Umbilical cord (tissue), 2 donors: ENCODE data around the gene CTDP1. TPM values are rescaled to one million over a fixed set of nuclear protein-coding genes. Genes with fewer than 3 reads are reported as not detected.
"Not testable (repeated sequence)": the region's sequence is repeated elsewhere in the genome, so short reads cannot be mapped to it uniquely, and the experiment has no call there.

Source experiments
- DNase-seq: peaks from one replicate; pipeline ENCODE4 v3.0.0-alpha.2; 2015; ENCODE audit warnings: low spot score
- total RNA-seq: library from RNA; depleted of rRNA; stranded (reverse); fragments of >200 nt; gene quantifications from one replicate; pipeline ENCODE4 v1.2.3, GENCODE V29; 2014; ENCODE audit warnings: low replicate concordance; ENCODE audit not compliant: insufficient read depth

CTDP1 gene
- total RNA-seq, 1 donor from 2014 or later = 16.1 TPM

GRCh38 chr18:79723036-79723435, 43.4 kb downstream of the CTDP1 start:
- no peak for DNase-seq

GRCh38 chr18:79723628-79724027, 44.0 kb downstream of the CTDP1 start:
- DNase-seq = no peak

DNA sequence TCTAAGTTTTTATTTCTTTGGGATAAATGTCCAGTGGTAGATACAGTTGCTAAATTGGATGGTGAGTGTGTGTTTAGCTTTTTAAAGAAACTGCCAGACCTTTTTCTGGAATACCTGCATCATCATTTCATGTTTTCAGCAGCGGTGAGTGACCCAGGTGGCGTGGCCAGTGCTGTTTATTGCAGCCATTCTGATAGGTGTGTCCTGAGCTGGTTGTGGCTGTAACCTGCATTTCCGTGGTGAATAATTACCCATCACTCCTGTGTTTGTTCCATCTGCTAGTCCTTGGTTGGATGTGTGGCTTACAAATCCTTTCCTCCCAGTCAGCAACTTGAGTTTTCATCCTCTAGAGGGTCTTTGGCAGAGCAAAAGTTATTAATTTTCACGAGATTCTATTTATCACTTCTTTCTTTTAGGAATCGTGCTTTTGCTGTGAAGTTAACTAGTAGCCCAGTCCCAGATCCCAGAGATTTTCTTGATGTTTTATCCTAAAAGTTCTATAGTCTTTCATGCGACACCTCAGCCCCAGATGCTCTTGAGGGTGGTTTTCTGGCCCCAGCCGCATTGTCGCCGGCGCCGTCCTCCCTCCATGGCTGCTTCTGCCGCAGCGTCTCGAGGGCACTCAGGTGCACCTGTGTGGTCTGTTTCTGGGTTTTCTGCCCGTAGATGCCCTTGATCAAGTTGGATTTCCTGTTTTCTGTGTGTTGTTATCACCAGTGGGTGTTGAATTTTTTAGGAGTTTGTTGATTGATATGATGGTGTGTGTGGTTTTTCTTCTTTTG, 44.9 kb downstream of the CTDP1 start:
- DNase-seq = no peak

DNA sequence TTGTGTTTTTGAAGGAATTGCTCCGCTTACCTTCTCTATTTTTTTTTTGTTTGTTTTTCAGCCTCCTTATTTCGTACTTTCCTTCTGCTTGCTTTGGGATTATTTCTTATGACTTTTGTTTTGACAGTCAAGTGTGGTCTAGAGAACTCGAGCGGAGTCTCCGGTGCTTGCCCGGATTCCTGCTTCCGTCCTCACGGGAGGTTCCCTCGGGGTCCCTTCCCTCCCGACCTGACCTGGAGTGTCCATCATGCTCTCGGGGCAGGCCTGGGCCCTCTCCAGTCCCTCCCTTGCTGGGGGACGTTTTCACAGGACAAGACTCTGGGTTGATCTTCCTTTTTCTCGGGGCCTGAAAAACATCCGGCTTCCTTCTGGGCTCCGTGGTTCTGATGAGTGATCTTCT, 45.9 kb downstream of the CTDP1 start:
- DNase-seq = no peak

DNA sequence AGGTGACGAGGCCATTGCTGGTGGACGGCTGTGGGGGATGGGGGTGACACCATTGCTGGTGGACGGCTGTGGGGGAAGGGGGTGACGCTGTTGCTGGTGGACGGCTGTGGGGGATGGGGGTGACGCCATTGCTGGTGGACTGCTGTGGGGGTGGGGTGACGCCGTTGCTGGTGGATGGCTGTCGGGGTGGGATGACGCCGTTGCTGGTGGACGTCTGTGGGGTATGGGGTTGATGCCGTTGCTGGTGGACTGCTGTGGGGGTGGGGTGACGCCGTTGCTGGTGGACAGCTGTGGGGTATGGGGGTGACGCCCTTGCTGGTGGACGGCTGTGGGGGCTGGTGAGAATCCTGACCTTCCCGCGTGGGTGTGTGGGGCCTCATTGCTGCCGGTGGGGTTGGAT, 47.1 kb downstream of the CTDP1 start:
- DNase-seq = no peak

GRCh38 chr18:79727211-79727610, 47.6 kb downstream of the CTDP1 start:
- DNase-seq = no peak

GRCh38 chr18:79728931-79729586, 49.5 kb downstream of the CTDP1 start:
- no peak for DNase-seq

DNA sequence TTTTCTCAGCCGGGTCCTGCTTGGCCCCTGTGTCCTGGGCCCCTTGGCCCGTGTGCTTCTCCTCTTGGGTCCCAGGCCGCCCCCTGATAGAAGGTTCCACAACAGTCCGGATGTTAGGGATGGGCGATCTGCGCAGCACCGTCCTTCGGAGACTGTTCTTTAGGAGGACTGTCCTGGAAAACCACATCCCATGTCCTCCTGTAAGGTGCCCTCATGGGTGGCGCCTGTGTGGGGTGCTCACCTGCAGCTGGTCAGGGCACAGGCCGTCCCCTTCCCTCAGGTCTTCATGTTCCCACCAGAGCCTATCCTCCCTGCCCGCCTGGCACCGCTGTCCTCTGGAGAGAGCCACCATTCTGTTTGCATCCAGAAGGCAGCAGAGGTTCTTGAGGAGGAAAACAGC, 50.0 kb downstream of the CTDP1 start:
- DNase-seq = no peak

DNA sequence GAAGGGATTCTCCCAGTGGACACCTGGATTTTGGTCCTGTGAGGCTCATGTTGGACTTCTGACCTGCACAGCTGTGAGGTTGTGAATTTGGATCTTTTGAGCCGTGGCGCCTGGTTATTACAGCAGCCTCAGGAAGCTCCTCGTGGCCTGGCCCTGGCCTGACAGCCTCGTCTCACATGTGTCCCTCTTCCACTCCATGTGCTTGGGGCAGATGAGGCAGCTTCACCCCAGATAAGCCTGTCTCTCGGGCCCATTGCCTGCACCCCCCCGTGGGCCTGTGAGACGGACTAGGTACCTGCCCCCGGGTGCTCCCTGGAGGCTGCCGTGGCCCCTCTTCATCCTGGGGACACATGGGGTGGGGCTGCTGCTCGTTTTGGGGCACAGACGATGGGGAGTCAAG, 51.2 kb downstream of the CTDP1 start:
- DNase-seq = no peak

DNA sequence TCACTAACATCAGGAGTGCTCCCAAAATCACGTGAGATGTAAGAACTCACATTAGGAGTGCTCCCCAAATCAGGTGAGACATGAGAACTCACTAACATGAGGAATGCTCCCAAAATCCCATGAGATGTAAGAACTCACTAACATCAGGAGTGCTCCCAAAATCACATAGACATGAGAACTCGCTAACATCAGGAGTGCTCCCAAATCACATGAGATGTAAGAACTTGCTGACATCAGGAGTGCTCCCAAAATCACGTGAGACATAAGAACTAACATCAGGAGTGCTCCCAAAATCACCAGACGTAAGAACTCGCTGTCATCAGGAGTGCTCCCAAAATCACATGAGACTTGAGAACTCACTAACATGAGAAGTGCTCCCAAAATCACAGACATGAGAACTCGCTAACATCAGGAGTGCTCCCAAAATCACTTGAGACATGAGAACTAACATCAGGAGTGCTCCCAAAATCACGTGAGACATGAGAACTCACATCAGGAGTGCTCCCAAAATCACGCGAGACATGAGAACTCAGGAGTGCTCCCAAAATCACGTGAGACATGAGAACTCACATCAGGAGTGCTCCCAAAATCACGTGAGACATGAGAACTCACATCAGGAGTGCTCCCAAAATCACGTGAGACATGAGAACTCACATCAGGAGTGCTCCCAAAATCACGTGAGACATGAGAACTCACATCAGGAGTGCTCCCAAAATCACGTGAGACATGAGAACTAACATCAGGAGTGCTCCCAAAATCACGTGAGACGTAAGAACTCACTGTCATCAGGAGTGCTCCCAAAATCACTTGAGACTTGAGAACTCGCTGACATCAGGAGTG, 52.5 kb downstream of the CTDP1 start:
- not testable (repeated sequence) for DNase-seq

GRCh38 chr18:79732721-79733025, 53.1 kb downstream of the CTDP1 start:
- no peak for DNase-seq

GRCh38 chr18:79733135-79733701, 53.6 kb downstream of the CTDP1 start:
- no peak for DNase-seq

DNA sequence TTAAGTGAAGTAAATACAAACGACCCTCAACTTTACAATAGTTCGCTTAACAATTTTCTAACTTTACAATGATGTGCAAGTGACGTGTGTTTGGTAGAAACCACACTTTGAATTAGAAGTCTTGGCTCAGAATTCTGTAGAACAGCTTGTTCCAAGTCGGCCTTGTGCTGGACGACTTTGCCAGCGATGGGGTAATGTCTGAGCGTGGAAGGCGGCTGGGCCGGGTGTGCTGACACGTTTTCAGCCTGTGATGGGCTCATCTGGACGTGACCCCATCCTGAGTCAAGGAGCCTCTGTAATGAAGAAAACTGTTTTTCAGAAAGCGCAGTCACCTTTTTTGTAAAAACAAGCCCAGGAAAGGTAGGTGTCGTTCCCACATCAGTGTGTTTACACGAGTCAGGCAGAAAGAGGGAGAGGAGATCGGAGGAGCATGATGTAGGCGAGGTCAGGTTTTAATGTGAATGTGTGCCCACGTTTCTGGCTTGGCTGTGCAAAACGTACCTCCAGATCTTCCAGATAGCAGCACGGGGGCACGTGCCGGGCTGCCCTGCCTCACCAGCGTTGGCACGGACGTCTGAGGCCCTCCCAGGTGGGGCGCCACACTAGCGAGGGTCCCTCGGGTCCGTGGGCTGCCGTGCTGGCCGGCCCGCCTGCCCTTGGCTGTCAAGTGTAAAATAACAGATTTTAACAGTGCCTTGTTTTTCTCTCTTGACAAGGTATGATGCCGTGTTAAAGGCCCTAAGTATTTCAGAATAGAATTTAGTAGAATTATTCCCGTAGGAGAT, 54.6 kb downstream of the CTDP1 start:
- DNase-seq = no peak

- no peak for DNase-seq
Observed at GRCh38 chr18:79735071-79735980, 55.7 kb downstream of the CTDP1 start.

- no peak for DNase-seq
Observed at GRCh38 chr18:79736230-79736629, 56.6 kb downstream of the CTDP1 start.

GRCh38 chr18:79736846-79737245, 57.2 kb downstream of the CTDP1 start:
- DNase-seq = no peak

DNA sequence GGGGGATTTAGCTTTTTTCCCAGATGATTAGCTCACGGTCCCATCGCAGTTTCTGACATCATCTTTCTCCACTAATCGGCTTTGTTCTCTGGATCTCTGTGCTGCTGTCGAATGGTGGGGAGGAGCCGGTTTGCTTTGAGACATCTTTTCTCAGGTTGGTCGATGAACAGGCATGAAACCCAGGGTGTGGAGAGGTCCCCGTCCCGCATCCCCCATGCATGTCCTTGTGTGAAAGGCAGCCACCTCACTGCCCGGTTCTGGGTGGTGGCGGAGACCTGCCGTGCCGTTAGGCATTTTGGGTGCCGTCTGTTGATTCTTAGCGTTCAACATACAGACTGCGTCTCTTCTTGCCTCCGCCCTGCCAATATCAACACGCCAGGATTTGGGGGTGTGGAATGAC, 57.8 kb downstream of the CTDP1 start:
- no peak for DNase-seq

DNA sequence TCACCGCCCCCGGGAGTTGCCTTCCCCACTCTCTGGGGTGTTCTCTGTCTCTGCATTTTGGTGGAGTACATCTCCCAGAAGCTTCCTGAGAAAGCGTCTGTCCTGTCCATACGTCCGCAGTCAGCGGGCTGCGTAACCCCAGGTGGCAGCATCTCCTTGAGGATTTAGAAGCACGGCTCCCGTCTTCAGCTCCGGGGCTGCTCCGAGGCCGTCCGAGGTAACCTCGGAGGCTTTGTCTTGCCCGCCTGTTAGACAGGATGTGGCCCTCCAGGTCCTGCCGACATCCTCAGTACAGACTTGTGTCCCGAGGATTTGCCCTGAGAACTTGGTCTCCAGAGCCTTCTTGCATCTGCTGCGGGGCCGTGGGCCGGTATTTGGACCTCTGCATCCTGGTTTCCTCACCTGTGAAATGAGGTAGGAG, 58.4 kb downstream of the CTDP1 start:
- DNase-seq = no peak

DNA sequence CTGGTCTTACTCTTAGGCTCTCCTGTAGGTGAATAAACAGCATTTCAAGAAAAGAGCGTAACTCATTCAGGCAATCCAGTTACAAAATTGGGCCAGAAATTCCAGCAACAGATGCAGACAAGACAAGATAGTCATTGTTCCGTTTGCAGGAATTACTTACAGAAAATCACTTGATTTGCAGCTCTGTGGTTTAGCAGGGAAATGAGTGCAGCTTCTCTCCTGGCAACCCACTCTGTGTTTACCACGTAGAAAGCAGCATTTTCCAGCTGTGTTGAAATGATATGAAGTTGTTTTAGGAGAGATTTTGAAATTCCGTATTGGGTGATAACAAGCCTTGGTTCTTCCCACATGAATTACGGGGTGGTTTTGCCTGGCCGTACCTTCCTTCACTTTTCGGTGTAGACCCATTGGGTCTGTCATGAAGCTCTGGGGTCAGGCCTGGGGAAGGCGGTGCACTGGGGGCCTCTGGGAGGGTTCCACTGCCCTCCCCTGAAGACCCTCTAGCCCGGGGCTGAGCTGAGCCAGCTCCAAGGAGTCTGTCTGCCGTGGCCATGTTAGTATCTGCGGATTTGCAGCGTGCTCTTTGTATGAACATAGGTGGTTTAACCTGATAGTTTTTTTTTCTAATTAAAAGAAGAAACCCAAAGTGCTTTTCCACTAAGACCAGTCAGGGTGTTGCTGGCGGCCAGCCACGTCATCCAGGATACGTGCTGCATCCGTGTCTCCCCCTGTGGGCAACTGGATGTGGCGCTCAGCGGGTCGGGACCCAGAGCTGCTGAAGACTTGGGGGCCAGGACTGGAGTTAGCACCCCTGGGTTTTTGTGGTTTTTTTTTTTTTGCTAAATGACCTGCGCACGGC, 59.2 kb downstream of the CTDP1 start:
- DNase-seq = no peak

DNA sequence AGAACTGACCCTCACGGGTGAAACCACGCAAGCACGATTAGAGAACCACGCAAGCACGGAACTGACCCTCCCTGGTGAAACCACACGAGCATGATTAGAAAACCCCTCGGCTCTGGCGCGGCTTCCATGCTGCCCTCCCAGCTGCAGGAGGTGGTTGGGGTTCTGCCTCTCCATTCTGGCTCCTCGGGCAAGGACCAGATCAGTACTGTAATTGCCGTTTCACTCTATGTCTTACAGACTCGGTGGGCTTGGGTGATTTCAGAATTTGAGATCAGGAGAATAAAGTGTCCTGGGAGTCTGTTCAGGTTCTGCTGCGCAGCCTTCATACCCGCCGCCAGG, 59.8 kb downstream of the CTDP1 start:
- DNase-seq = no peak
